ENCODE data around the gene GZMA.

- TF ChIP-seq GATA3 (IDR thresholded peaks at IDR 0.05; ENCODE audit: low read depth, low read length), result no peak
- TF ChIP-seq GATA2 (IDR thresholded peaks at IDR 0.05; ENCODE audit: low read depth, low read length), result no peak
These were observed 10.9 kb downstream of the GZMA start for GRCh38 chr5:55113327-55113726.
